Mucosa of descending colon (tissue), 3 donors: ENCODE results near the gene SPAG17. TPM values are rescaled to one million over a fixed set of nuclear protein-coding genes. Genes with fewer than 3 reads are reported as not detected.

Experiments used
- ATAC-seq: fragments of 200-7000 bp; cut with Tn5 transposase; one replicate; pipeline ENCODE4 v1.9.1; 2020; ENCODE audit warnings: mild to moderate bottlenecking, moderate library complexity
- DNase-seq, 3 donors: peaks; one replicate each; pipeline ENCODE4 v3.0.0-alpha.2; 2020
- H3K36me3 ChIP-seq: fragments of 200-600 bp; one replicate; pipeline ENCODE4 v1.8.0; 2021; ENCODE audit warnings: low read depth, mild to moderate bottlenecking
- H3K4me1 ChIP-seq: fragments of 200-600 bp; one replicate; pipeline ENCODE4 v1.8.0; 2021; ENCODE audit warnings: low read depth, mild to moderate bottlenecking
- H3K4me3 ChIP-seq: fragments of 200-600 bp; one replicate; pipeline ENCODE4 v1.8.0; 2021; ENCODE audit warnings: mild to moderate bottlenecking
- H3K9me3 ChIP-seq: fragments of 200-600 bp; one replicate; pipeline ENCODE4 v1.8.0; 2021; ENCODE audit warnings: mild to moderate bottlenecking
- intact Hi-C, 2 donors: fragments of 100-400 bp; cut with DNase I in 1 of 2; cut with micrococcal nuclease in 1 of 2; formaldehyde crosslinking; loops; one replicate each; pipeline versions ENCODE4 v1.11.0 to v1.11.1; 2022; cut with DNase I, micrococcal nuclease
- total RNA-seq, 3 donors: library from RNA; stranded (reverse); fragmentation: NEBNext Ultra II Directional in 2 of 3; extraction: Animal tissue kit (Norgen Biotek cat#: 25700) in 2 of 3; gene quantifications; one replicate each; pipeline versions ENCODE4 v1.2.1 to v1.2.4, GENCODE V29; 2021 to 2023
- TF ChIP-seq, protein P1 (sequence below): fragments of 200-600 bp; IDR thresholded peaks from one replicate; pipeline ENCODE4 v1.8.0; 2022; ENCODE audit warnings: antibody characterized with exemption, mild to moderate bottlenecking
- donor health status: DM: no; HTN: no; CAD: no; lungs with moderate emphysema.
- donor health status: DM: no; HTN: no; CAD: no.
- donor health status: DM: no; HTN: yes; CAD: no.

SPAG17 gene
- total RNA-seq, 3 donors from 2014 or later: not detected

DNA sequence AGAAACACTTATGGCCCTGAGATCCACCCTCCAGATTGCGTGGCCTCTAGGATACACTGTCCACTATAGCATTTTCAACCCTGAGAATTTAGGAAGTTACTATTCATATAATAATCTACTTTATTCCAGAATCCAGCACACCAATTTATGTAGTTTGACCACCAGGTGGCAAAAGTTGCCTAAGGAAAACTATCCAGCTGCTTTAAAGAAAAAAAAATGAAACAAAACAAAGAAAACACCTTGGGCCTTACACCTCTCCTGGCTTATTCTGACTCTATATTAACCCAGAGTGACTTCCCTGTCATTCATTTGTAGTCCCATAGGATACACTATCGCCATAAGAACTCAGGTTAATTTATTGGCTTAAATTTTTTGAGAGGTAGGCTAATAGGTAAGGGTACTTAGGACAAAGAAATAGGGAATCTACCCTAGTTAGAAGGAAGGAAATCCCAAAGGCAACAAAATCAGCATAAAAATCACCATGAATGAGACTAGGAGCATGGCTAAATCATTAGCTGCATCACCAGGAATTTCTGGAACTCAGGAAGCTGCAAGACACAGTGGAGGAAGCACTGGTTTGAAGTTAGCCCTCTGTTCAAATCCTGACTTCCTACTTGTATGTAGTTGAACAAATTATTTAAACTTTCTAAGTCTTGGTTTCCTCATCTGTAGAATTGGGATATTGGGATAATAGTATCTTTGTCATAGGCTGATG is 107.5 kb downstream of the SPAG17 start:
- H3K4me1 ChIP-seq: no peaks in the 10 kb centered on the region
- intact Hi-C loops: no loop called here
- H3K9me3 ChIP-seq: no peaks in the 10 kb centered on the region
- no peak overlapping the region for H3K4me3 ChIP-seq
- no peaks in the 10 kb centered on the region for H3K36me3 ChIP-seq
- TF ChIP-seq, protein P1, sequence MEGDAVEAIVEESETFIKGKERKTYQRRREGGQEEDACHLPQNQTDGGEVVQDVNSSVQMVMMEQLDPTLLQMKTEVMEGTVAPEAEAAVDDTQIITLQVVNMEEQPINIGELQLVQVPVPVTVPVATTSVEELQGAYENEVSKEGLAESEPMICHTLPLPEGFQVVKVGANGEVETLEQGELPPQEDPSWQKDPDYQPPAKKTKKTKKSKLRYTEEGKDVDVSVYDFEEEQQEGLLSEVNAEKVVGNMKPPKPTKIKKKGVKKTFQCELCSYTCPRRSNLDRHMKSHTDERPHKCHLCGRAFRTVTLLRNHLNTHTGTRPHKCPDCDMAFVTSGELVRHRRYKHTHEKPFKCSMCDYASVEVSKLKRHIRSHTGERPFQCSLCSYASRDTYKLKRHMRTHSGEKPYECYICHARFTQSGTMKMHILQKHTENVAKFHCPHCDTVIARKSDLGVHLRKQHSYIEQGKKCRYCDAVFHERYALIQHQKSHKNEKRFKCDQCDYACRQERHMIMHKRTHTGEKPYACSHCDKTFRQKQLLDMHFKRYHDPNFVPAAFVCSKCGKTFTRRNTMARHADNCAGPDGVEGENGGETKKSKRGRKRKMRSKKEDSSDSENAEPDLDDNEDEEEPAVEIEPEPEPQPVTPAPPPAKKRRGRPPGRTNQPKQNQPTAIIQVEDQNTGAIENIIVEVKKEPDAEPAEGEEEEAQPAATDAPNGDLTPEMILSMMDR: no peak
- no peak for ATAC-seq
- DNase-seq: peak in 1 of 3 donors; percentile 44

DNA sequence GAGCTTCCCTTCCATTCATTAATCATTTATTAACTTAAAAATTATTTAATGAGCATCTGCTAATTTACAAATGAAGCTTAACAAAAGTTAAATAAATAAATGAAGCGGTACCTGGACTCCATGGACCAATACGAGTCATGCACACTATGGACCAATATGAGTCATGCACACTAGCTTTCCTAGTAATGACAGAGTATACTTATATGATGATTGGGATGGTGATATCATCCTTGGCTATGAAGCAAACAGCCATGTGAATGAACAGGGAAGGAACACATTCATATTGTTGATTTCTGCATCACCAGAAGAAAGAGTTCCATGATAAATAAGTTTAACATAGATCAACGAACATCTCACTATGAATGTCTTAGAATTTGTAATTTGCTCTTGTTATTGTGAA is 109.9 kb downstream of the SPAG17 start:
- Histone ChIP-seq H3K9me3 (no peaks in the 10 kb centered on the region), H3K36me3 (no peaks in the 10 kb centered on the region), H3K4me3 (no peak overlapping the region), H3K4me1 (no peaks in the 10 kb centered on the region)
- TF ChIP-seq, protein P1: no peak
- intact Hi-C loops: no loop called here
- DNase-seq: no peak
- no peak for ATAC-seq

DNA sequence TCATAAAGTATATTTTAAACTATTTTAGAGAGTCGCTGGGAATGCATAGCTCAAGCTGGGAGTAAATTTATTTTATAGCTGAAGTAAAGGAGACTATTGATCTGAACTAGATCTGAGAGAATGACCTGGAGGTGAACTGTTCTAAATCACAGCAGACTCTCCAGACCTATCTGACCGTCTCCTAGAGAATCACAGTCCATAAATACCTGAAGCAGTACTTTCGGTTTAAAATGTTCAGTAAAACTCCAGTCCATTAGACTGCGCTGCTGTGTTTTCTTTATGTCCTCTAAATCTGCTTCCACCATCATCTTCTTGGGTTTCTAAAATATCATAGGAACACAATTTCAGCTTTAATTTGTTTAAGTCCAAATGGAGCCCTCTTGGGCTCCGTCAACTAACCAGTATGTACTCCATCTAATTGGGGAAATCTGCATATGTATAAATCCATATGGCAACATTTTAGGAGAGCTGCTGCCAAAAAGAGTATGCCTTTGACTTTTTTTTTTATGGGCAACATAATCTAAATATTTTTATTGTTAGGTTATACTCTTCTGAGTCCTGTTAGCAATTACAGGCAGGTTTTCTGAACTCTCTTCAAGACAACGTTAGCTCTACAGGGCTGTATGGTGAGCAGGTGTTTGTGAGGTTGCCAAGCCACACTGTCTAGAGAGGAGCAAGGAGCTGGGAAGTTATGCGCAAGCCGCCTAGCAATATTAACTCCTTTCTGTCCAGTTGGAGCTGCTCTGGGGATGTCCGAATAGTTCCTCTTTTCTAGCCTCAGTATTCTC is 111.2 kb downstream of the SPAG17 start:
- peak; percentile 49 for ATAC-seq
- Histone ChIP-seq H3K36me3 (no peaks in the 10 kb centered on the region), H3K9me3 (no peaks in the 10 kb centered on the region), H3K4me3 (no peak overlapping the region), H3K4me1 (no peaks in the 10 kb centered on the region)
- no peak for DNase-seq
- intact Hi-C loops: no loop called here
- TF ChIP-seq, protein P1: no peak

DNA sequence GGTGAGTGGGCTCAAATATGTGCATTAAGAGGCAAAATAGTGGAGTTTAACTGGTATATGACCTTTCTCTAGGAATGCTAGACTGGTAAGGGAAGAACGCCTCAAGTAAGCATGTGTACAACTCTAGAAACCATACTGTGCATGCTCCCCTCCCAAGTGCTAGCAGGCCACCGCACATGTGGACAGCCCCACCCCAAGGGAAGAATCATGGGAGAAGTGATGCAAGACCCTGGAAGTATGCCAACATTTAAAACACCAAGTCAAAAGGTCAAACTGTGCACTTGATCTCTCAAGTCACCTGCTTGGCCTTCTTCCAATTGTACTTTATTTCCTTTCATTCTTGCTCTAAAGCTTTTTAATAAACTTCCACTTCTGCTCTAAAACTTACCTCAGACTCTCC is 135.0 kb downstream of the SPAG17 start:
- Histone ChIP-seq H3K4me1 (no peaks in the 10 kb centered on the region), H3K9me3 (no peaks in the 10 kb centered on the region), H3K36me3 (no peaks in the 10 kb centered on the region), H3K4me3 (no peak overlapping the region)
- DNase-seq: no peak
- TF ChIP-seq, protein P1: no peak
- intact Hi-C loops: no loop called here
- no peak for ATAC-seq

DNA sequence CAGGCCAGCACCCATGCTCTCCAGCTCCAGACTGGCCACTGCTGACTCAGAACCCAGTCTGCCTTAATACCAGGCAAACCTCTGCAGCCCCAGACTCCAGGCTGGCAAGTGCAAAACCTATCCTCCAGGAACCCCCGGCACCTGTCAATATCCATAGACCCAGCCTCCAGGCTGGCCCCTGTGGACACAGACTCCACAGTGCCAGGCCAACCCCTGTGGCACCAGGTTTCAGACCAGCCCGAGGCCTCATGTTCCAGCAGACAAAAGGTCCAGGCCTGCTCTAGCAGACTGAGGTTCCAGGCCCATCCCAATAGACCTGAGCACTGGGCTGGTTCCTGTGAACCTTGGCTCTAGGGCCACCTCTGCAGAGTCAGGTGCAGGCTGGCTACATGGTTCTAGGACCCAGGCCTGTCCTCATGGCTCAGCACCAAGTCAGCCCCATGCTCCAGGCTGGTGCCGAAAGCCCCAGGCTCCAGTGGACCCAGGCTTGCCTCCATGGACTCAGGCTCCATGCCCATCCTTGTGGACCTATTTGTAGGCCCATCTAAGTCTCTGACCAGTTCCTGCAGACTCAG is 137.3 kb downstream of the SPAG17 start:
- no peak overlapping the region for H3K4me3 ChIP-seq
- DNase-seq: no peak
- TF ChIP-seq, protein P1: no peak
- H3K9me3 ChIP-seq: no peaks in the 10 kb centered on the region
- H3K4me1 ChIP-seq: no peaks in the 10 kb centered on the region
- no peak for ATAC-seq
- H3K36me3 ChIP-seq: no peaks in the 10 kb centered on the region
- intact Hi-C loops: no loop called here
